D721Med (cell line): ENCODE results near the gene GLB1L3.

Source experiments
- DNase-seq: peaks from one replicate; pipeline ENCODE4 v3.0.0; 2011; ENCODE audit warnings: low spot score; ENCODE audit not compliant: insufficient read length
- FAIRE-seq: peaks from 2 replicates; lab custom pipeline; 2011; peaks lifted over from hg19 to GRCh38; lab: Jason Lieb, UNC
- TF ChIP-seq, protein P1 (sequence below): IDR thresholded peaks from 2 replicates; pipeline ENCODE4 v1.5.1; 2012; ENCODE audit warnings: mild to moderate bottlenecking, control low read depth; ENCODE audit not compliant: insufficient read depth; ENCODE audit errors: missing control alignments

GLB1L3 gene

DNA sequence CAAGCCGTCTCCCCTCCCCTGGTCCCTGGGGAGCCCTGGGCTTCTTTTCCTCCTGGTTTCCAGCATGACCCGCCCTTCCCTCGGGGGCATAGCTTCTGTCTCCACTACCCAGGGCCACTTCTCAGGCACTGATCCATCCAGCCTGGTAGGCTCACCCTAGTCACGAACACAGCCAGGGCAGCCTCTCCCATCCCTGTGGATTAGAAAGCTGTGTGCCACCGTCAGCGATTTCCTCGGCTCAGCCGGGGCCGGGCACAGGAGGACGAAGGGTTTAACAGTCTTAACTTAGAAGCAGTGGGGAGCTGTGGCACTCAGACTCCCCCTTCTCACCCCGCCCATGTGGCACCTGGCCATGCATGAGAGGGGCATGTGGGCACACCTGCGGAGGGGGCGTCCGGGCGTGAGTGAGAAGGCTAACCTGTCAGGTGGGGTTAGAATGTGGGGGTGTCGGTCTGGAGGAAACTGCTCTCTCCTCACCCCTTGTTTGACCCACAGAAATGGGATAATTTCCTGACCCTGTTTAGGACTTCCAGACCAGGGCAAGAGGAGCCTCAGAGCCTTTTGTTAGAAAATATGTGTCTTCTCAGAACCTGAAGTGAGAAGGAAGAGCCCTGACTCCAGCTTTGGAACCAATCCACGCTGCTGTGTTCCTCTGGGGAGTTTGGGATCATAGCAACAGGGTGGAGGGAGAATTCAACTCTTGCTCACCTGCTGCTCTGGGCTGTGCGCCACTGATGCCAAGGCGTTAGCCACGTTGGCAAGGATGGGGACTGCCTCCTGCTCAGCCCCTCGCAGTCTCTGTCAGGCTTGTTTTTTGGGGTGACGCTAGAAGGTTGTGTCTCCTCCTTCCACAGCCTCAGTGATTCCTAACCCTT, 70.2 kb downstream of the GLB1L3 start:
- no peak for FAIRE-seq
- TF ChIP-seq, protein P1, sequence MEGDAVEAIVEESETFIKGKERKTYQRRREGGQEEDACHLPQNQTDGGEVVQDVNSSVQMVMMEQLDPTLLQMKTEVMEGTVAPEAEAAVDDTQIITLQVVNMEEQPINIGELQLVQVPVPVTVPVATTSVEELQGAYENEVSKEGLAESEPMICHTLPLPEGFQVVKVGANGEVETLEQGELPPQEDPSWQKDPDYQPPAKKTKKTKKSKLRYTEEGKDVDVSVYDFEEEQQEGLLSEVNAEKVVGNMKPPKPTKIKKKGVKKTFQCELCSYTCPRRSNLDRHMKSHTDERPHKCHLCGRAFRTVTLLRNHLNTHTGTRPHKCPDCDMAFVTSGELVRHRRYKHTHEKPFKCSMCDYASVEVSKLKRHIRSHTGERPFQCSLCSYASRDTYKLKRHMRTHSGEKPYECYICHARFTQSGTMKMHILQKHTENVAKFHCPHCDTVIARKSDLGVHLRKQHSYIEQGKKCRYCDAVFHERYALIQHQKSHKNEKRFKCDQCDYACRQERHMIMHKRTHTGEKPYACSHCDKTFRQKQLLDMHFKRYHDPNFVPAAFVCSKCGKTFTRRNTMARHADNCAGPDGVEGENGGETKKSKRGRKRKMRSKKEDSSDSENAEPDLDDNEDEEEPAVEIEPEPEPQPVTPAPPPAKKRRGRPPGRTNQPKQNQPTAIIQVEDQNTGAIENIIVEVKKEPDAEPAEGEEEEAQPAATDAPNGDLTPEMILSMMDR: no peak

DNA sequence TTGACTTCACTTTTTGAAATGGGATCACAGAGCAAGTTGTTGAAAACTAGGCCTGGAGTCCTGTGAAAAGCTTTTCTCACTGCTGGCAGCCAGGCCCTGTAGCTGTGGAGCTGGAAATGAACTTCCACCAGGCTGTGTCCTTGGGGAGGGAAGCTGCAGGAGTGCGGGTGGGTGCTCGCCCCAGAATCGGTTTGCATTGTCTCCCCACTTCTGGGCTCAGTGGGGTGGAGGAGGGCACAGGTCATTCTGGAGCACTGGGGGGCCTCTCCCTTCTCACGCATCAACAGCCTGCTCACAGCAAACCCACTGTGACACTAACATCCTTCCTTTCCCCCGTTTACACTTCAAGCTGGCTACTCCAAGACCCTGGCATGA, 70.8 kb downstream of the GLB1L3 start:
- TF ChIP-seq, protein P1: no peak
- DNase-seq (no peak), FAIRE-seq (no peak)

More for the DNA sequence above, 70.2 kb downstream of the GLB1L3 start:
- peak; percentile 73 for DNase-seq

DNA sequence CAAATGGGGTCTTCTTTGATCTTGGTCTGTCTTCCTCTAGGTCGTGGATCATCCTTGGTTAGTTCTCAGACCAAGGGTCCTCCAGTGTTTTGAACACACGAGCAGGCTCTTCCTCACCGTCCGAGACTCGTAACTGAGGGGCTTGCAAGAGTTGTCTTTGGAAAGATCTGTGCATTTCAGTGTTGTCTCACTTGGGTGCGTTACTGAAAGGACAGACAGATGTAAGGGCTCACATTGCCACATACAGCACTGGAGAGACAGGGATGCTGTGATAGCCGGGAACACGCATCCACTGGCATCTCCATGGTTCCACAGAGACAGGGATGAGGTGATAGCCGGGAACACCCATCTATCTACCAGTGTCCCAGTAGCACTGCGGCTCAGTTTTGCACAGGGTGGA, 71.3 kb downstream of the GLB1L3 start:
- TF ChIP-seq, protein P1: no peak
- FAIRE-seq: no peak
- DNase-seq: no peak

DNA sequence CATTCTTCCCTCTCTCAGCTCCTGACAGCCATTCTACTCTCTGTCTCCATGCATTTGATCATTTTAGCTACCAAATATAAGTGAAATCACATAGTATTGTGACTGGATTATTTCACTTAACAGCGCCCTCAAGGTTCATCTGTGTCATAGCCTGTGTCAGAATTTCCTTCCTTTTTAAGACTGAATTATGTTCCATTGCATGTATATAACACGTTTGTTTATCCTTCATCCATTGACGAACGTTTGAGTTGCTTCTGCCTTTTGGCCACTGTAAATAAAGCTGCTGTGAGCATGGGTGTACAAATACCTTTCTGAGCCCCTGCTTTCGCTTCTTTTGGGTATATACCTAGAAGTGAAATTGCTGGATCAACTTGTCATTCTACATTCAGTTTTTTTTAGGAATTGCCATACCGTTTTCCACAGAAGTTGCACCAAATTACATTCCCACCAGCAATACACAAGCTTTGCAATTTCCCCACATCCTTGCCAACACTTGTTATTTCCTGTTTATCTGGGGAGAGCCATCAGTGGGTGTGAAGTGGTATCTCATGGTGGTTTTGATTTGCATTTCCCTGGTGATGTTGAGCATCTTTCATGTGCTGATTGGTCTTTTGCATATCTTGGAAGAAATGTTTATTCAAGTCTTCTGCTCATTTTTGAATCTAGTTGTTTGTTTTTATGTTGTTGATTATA, 73.1 kb downstream of the GLB1L3 start:
- TF ChIP-seq, protein P1: no peak
- FAIRE-seq: no peak

DNA sequence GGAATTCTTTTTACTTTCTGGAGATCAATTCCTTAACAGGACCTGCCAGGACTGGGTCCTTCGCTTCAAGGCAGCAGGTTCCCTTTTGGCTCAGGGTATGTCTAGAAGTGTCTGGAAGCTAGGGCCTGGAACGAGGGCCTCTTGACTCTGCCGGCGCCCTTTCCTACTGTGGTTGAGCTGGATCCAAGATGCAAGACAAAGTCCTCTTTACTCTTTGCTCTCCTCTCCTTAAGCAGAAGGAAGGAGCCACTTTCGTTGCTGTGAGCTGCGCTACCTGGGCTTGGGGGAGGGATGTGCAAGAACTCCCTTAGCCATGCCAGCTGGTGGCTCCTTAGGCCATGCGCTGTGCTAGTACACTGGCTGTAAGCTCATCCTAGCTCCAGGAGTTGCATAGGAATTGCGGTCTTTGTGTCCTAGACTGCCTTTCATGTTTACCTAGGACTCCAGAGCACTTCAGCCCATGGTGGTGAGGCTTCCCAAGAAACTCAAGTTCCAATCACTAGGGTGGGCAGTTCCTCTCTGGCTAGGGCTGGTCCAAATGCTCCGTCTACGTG, 73.7 kb downstream of the GLB1L3 start:
- TF ChIP-seq, protein P1: no peak
- no peak for FAIRE-seq

More for the DNA sequence above, 73.1 kb downstream of the GLB1L3 start:
- no peak for DNase-seq

DNA sequence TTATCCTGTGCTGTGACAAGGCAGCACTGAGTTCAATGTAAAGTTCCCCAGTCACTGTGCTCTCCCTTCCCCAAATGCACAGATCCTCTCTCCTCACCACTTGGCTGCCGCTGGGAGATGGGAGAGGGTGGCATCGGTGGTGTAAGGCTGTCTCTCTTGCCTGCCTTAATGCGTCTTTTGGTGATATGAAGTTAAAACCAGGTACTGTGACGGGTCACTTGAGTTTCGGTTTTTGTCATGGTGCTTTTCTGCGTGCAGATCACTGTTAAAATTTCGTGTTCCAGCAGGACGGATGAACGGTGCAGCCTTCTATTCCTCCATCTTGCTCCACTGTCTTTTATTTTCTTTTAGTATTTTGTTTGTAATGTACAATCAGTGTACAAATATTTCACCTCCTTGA, 74.2 kb downstream of the GLB1L3 start:
- no peak for DNase-seq
- TF ChIP-seq, protein P1: no peak
- no peak for FAIRE-seq

More for the DNA sequence above, 73.7 kb downstream of the GLB1L3 start:
- DNase-seq: no peak
